Measurements from ENCODE around the gene UBE2G1. TPM values are rescaled to one million over a fixed set of nuclear protein-coding genes. Genes with fewer than 3 reads are reported as not detected.
A peak's percentile ranks its signal among the peaks of the same experiment; 100 is the strongest.

UBE2G1 gene
- polyA plus RNA-seq, 1 donor from 2014 or later: 65.8 TPM

GRCh38 chr17:4246674-4247073, 119.8 kb downstream of the UBE2G1 start:
- peak overlapping the region; percentile 44 for H3K27ac ChIP-seq (ENCODE audit: low read length)
- H4K20me1 ChIP-seq (ENCODE audit: insufficient read depth): peaks cover 16% of the 10 kb centered on the region
- peaks cover 54% of the 10 kb centered on the region for H3K79me2 ChIP-seq (replicated peaks; ENCODE audit: insufficient read depth, low read length)

GRCh38 chr17:4241535-4241934, 124.9 kb downstream of the UBE2G1 start:
- no peaks in the 10 kb centered on the region for H3K9me2 ChIP-seq (ENCODE audit: insufficient read depth, low read length)
- peaks cover 1% of the 10 kb centered on the region for H4K20me1 ChIP-seq (ENCODE audit: insufficient read depth)
- peaks cover 26% of the 10 kb centered on the region for H3K79me2 ChIP-seq (replicated peaks; ENCODE audit: insufficient read depth, low read length)
- no peaks in the 10 kb centered on the region for H3K9me3 ChIP-seq (ENCODE audit: low read length)
- no peak overlapping the region for H3K9ac ChIP-seq (ENCODE audit: low read length)
- no peak overlapping the region for H3K27ac ChIP-seq (ENCODE audit: low read length)
- no peak overlapping the region for H3K4me3 ChIP-seq (ENCODE audit: low read length)
- TF ChIP-seq CTCF (IDR thresholded peaks at IDR 0.05; ENCODE audit: poor library complexity, severe bottlenecking) (no peak), RAD21 (conservative IDR thresholded peaks at IDR 0.05) (no peak), MXI1 (conservative IDR thresholded peaks at IDR 0.05; ENCODE audit: poor library complexity, severe bottlenecking) (no peak), EZH2 (IDR thresholded peaks at IDR 0.05; ENCODE audit: borderline replicate concordance, insufficient read depth, low read length, poor library complexity, severe bottlenecking) (no peak), TAF1 (IDR thresholded peaks at IDR 0.05; ENCODE audit: low read depth) (no peak), SMC3 (conservative IDR thresholded peaks at IDR 0.05; ENCODE audit: poor library complexity) (no peak), POLR2AphosphoS5 (IDR thresholded peaks at IDR 0.05) (no peak)
- no peaks in the 10 kb centered on the region for H3F3A ChIP-seq (ENCODE audit: insufficient read depth, low read length, poor library complexity, severe bottlenecking)
- no peaks in the 10 kb centered on the region for H3K27me3 ChIP-seq (ENCODE audit: insufficient read depth, low read depth, low read length)
- H3K36me3 ChIP-seq (ENCODE audit: insufficient read depth, low read length): no peaks in the 10 kb centered on the region
- H2AFZ ChIP-seq (ENCODE audit: low read depth, low read length): no peak overlapping the region
- no peak overlapping the region for H3K4me2 ChIP-seq (ENCODE audit: low read length)

More at GRCh38 chr17:4246674-4247073, 119.8 kb downstream of the UBE2G1 start:
- no peaks in the 10 kb centered on the region for H3F3A ChIP-seq (ENCODE audit: insufficient read depth, low read length, poor library complexity, severe bottlenecking)
- H3K4me3 ChIP-seq (ENCODE audit: low read length): peak overlapping the region; percentile 32
- H2AFZ ChIP-seq (ENCODE audit: low read depth, low read length): no peak overlapping the region
- no peaks in the 10 kb centered on the region for H3K36me3 ChIP-seq (ENCODE audit: insufficient read depth, low read length)
- no peaks in the 10 kb centered on the region for H3K9me2 ChIP-seq (ENCODE audit: insufficient read depth, low read length)
- no peaks in the 10 kb centered on the region for H3K9me3 ChIP-seq (ENCODE audit: low read length)
- H3K4me2 ChIP-seq (ENCODE audit: low read length): no peak overlapping the region
- no peak overlapping the region for H3K9ac ChIP-seq (ENCODE audit: low read length)
- H3K27me3 ChIP-seq (ENCODE audit: insufficient read depth, low read depth, low read length): no peaks in the 10 kb centered on the region
- no peak for TF ChIP-seq RAD21 (conservative IDR thresholded peaks at IDR 0.05)
- no peak for TF ChIP-seq MXI1 (conservative IDR thresholded peaks at IDR 0.05; ENCODE audit: poor library complexity, severe bottlenecking)
- TF ChIP-seq SMC3 (conservative IDR thresholded peaks at IDR 0.05; ENCODE audit: poor library complexity): no peak
- TF ChIP-seq CTCF (IDR thresholded peaks at IDR 0.05; ENCODE audit: poor library complexity, severe bottlenecking): no peak
- no peak for TF ChIP-seq EP300 (conservative IDR thresholded peaks at IDR 0.05; ENCODE audit: poor library complexity, severe bottlenecking)

- no peak overlapping the region for H3K27ac ChIP-seq (ENCODE audit: low read length)
- H3K79me2 ChIP-seq (replicated peaks; ENCODE audit: insufficient read depth, low read length): peaks cover 5% of the 10 kb centered on the region
- no peaks in the 10 kb centered on the region for H3K9me3 ChIP-seq (ENCODE audit: low read length)
- no peaks in the 10 kb centered on the region for H3F3A ChIP-seq (ENCODE audit: insufficient read depth, low read length, poor library complexity, severe bottlenecking)
- H2AFZ ChIP-seq (ENCODE audit: low read depth, low read length): no peak overlapping the region
- no peak overlapping the region for H3K4me3 ChIP-seq (ENCODE audit: low read length)
- H3K27me3 ChIP-seq (ENCODE audit: insufficient read depth, low read depth, low read length): no peaks in the 10 kb centered on the region
- TF ChIP-seq MXI1 (conservative IDR thresholded peaks at IDR 0.05; ENCODE audit: poor library complexity, severe bottlenecking) (no peak), RAD21 (conservative IDR thresholded peaks at IDR 0.05) (no peak), EP300 (conservative IDR thresholded peaks at IDR 0.05; ENCODE audit: poor library complexity, severe bottlenecking) (no peak), SMC3 (conservative IDR thresholded peaks at IDR 0.05; ENCODE audit: poor library complexity) (no peak), EZH2 (IDR thresholded peaks at IDR 0.05; ENCODE audit: borderline replicate concordance, insufficient read depth, low read length, poor library complexity, severe bottlenecking) (no peak), CTCF (IDR thresholded peaks at IDR 0.05; ENCODE audit: poor library complexity, severe bottlenecking) (no peak), TAF1 (IDR thresholded peaks at IDR 0.05; ENCODE audit: low read depth) (no peak), POLR2AphosphoS5 (IDR thresholded peaks at IDR 0.05) (no peak), REST (IDR thresholded peaks at IDR 0.05; ENCODE audit: borderline replicate concordance) (no peak)
- H4K20me1 ChIP-seq (ENCODE audit: insufficient read depth): no peaks in the 10 kb centered on the region
- no peak overlapping the region for H3K9ac ChIP-seq (ENCODE audit: low read length)
- no peaks in the 10 kb centered on the region for H3K9me2 ChIP-seq (ENCODE audit: insufficient read depth, low read length)
- no peak overlapping the region for H3K4me2 ChIP-seq (ENCODE audit: low read length)
- H3K36me3 ChIP-seq (ENCODE audit: insufficient read depth, low read length): peaks cover 6% of the 10 kb centered on the region
Measured at GRCh38 chr17:4236456-4236855, 130.0 kb downstream of the UBE2G1 start.

Data from neural cell (in vitro differentiated cells).